WERI-Rb-1 (cell line): ENCODE data around the gene B9D2.
"Not testable (repeated sequence)": the region's sequence is repeated elsewhere in the genome, so short reads cannot be mapped to it uniquely, and the experiment has no call there.

Experiments
- DNase-seq: peaks from one replicate; pipeline ENCODE4 v3.0.0-alpha.2; 2020
- H3K27ac ChIP-seq: fragments of 250-450 bp; sonication (Bioruptor Pico); 2 replicates; pipeline ENCODE4 v1.5.1; 2020; ENCODE audit warnings: mild to moderate bottlenecking, moderate library complexity
- H3K27me3 ChIP-seq: fragments of 250-450 bp; sonication (Bioruptor Pico); 2 replicates; pipeline ENCODE4 v1.5.1; 2021; ENCODE audit warnings: mild to moderate bottlenecking, low read depth, moderate library complexity; ENCODE audit not compliant: insufficient read depth, severe bottlenecking
- H3K36me3 ChIP-seq: fragments of 250-450 bp; sonication (Bioruptor Pico); 2 replicates; pipeline ENCODE4 v1.5.1; 2020; ENCODE audit warnings: mild to moderate bottlenecking, moderate library complexity
- H3K4me3 ChIP-seq: 2 replicates; pipeline ENCODE4 v1.5.1; 2011; ENCODE audit warnings: low read depth, mild to moderate bottlenecking, control low read depth, low read length
- H3K9me3 ChIP-seq: fragments of 250-450 bp; sonication (Bioruptor Pico); 2 replicates; pipeline ENCODE4 v1.5.1; 2021; ENCODE audit warnings: mild to moderate bottlenecking, moderate library complexity; ENCODE audit not compliant: severe bottlenecking
- CTCF ChIP-seq: IDR thresholded peaks from 2 replicates; pipeline ENCODE4 v1.5.1; 2011; ENCODE audit warnings: low read depth, mild to moderate bottlenecking, control low read depth, inconsistent platforms, low read length

Gene B9D2

GRCh38 chr19:41372501-41372900 is 8.6 kb upstream of the B9D2 start:
- no peak for DNase-seq
- no peaks in the 10 kb centered on the region for H3K9me3 ChIP-seq
- 0 out of 2 replicates have a peak, but pooled peaks cover 2% of the 10 kb centered on the region for H3K36me3 ChIP-seq
- TF ChIP-seq CTCF: no peak
- no peak overlapping the region for H3K4me3 ChIP-seq
- H3K27me3 ChIP-seq: no peaks in the 10 kb centered on the region
- peak overlapping the region; percentile 27; the same call in 1 of the 2 replicates for H3K27ac ChIP-seq

GRCh38 chr19:41371541-41371940 is 7.6 kb upstream of the B9D2 start:
- 0 out of 2 replicates have a peak, but pooled peaks cover 2% of the 10 kb centered on the region for H3K36me3 ChIP-seq
- no peak for DNase-seq
- no peak for TF ChIP-seq CTCF
- no peak overlapping the region for H3K4me3 ChIP-seq
- H3K27ac ChIP-seq: no peak overlapping the region
- H3K9me3 ChIP-seq: no peaks in the 10 kb centered on the region
- no peaks in the 10 kb centered on the region for H3K27me3 ChIP-seq

- not testable (repeated sequence) for DNase-seq, H3K4me3 ChIP-seq, H3K27ac ChIP-seq, H3K36me3 ChIP-seq, H3K9me3 ChIP-seq, H3K27me3 ChIP-seq
Observed at GRCh38 chr19:41371119-41371518, 7.2 kb upstream of the B9D2 start.

GRCh38 chr19:41369769-41370168 is 5.8 kb upstream of the B9D2 start:
- Histone ChIP-seq H3K27ac (no peak overlapping the region), H3K27me3 (no peaks in the 10 kb centered on the region), H3K9me3 (no peaks in the 10 kb centered on the region), H3K4me3 (no peak overlapping the region), H3K36me3 (0 out of 2 replicates have a peak, but pooled peaks cover 2% of the 10 kb centered on the region)
- DNase-seq: no peak
- no peak for TF ChIP-seq CTCF

- no peak overlapping the region for H3K4me3 ChIP-seq
- TF ChIP-seq CTCF: no peak
- no peak for DNase-seq
- no peaks in the 10 kb centered on the region for H3K27me3 ChIP-seq
- no peaks in the 10 kb centered on the region for H3K9me3 ChIP-seq
- H3K27ac ChIP-seq: no peak overlapping the region
- 0 out of 2 replicates have a peak, but pooled peaks cover 5% of the 10 kb centered on the region for H3K36me3 ChIP-seq
Observed at GRCh38 chr19:41367848-41368301, 3.9 kb upstream of the B9D2 start.

- no peaks in the 10 kb centered on the region for H3K27me3 ChIP-seq
- H3K27ac ChIP-seq: no peak overlapping the region
- TF ChIP-seq CTCF: 0 out of 2 replicates have a peak, but pooled peaks have one; percentile 16
- H3K4me3 ChIP-seq: no peak overlapping the region
- 0 out of 2 replicates have a peak, but pooled peaks cover 3% of the 10 kb centered on the region for H3K36me3 ChIP-seq
- H3K9me3 ChIP-seq: no peaks in the 10 kb centered on the region
- no peak for DNase-seq
Observed at GRCh38 chr19:41366089-41366488, 2.1 kb upstream of the B9D2 start.
